ENCODE results near the gene SCN5A.

Gene SCN5A

DNA sequence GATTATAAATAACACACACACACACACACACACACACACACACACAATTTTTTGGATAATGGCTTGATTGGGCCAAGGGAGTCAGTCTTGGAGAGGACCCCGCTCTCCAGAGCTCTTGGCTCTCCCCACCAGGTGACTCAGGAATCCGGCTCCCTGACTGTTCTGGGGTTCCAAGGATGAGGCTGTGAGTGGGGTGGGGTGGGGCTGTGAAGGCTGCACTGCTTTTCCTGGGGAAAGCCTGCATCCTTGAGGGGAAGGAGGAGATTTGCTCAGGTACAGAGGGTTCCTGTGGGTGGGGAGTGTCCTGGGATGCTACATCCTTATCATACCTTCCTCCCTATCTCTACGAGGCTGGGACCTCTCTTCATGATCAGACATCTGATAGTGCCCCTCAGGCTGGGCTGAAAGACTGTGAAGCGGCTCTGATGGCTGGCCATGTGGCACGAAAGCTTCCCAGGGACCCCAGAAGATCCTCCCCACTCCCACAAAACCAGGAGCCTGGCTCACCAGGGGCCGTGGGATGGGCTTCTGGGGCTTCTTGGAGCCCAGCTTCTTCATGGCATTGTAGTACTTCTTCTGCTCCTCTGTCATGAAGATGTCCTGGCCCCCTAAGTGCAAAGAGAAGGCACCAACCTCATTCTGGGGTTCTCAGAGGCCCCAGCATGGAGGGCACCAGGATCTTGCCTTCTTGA is 94.2 kb downstream of the SCN5A start:
- DNase-seq = no peak

DNA sequence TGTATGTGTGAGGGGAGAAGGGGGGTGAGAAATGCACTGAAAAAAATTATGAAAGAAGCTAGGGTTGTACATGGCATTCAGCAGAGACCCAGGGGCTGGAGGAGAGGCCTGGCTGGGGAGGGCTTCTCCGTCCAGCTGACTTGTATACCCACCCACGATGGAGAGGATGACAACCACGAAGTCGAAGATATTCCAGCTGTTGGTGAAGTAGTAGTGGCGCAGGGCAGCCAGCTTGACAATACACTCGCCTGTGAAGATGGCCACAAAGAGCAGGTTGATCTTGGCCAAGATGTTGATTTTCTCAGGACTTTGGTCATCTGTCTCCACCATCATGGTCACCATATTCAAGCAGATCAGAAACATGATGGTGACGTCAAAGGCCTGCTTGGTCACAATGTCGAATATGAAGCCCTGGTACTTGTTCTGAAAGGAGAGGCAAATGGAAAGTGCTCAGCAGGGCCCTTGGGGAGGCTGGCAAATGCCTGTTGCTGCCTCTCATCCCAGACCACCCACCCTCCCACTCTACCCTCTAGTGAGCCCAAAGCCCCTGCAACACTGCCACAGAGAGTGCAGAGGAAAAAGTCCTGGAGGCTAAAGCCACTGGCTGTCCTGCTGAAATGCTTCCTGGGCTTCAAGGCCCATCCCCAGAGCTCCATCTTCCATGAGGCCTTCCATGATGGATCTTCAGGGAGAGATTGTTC is 95.2 kb downstream of the SCN5A start:
- DNase-seq = no peak

DNA sequence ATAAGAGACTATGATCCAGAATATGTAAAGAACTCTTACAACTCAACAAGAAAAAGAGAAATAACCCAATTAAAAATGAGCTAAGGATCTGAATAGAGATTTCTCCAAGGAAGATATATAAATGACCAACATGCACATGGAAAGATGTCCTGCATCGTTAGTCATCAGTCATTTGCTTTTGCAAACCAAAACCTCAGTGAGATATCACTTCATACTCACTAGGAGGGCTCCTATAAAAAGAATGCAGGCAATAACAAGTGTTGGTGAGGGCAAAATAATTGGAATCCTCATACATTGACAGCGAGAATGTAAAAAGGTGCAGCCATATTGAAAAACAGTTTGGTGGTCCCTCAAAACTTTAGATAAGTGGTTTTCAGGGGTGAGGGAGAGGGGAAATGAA is 96.4 kb downstream of the SCN5A start:
- DNase-seq = no peak

DNA sequence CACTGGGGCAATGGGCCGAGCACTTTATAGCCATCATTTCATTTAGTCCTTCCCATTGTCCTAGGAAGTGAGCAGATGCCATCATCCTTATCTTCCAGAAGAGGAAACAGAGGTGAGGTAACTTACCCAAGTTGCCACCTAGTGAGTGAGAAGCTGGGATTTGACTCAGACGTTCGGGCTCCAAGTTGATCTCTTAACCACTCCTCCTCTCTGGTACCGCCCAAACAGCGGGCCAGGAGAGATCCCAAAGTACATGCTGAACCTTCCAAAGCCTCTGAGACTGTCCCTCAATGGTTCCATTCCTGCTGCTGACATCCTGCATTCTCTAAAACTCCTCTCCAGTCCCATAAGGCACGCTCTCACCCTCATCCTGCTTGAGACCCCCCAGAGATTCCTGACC is 97.1 kb downstream of the SCN5A start:
- DNase-seq = no peak

DNA sequence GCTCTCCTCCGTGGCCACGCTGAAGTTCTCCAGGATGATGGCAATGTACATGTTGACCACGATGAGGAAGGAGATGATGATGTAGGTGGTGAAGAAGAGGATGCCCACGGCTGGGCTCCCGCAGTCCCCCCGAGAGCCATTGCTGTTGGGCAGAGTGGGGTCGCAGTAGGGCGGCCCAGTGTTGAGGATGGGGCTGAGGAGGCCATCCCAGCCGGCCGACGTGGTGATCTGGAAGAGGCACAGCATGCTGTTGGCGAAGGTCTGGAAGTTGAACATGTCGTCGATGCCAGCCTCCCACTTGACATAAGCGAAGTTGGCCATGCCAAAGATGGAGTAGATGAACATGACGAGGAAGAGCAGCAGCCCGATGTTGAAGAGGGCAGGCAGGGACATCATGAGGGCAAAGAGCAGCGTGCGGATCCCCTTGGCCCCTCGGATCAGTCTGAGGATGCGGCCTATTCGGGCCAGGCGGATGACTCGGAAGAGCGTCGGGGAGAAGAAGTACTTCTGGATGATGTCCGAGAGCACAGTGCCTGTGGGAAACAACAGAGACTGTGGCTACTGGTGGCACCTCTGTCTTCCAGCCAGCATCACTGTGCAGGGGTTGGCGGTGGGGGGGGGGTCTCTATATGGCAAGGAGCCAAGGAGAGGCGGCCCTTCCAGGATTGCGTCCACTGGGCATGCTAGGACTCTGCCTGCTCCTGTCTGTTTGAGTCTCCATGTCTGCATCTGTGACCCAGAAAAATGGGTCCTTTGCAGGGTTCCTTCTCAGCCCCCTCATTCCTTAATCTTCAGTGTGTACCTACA is 98.3 kb downstream of the SCN5A start:
- DNase-seq = peak in 1 of 2 donors; percentile 6

DNA sequence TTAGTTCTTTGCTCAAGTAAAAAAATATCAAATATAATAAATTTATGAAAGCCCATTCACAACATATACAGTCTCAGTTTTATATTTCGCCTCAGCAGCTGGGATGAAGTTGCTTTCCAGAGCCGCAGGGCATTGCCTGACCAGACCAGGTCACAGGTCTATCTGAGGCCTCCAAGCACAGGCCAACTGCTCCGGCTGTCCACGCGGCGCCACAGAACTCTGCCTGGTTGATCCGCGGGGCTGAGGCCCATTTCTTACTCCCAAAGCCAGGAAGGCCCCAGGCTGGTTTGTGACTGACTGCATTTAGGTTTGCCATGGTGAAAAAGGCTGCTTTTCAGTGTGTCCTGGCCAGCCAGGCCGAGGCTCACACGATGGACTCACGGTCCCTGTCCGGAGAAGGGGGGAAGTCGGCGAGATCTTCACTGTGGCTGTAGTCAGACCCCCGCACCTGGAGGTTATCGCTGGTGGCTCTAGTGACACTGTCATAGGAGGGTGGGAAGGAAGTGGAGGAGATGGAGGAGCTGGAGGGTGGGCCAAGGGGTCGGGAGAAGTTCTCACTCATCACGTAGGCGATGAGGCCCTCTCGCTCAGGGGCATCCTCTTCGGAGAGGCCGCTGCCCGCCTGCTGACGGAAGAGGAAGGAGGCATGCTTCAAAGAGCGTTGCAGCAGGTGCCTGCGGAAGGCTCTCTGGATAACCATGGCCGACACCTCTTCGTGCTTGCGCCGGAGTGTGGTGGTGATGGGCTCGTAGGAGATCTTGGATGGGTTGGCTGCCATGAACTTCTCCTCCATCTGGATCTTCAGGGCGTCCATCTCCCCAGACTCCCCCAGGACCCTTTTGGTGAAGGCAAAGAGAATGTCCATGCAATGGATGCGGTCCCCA is 99.3 kb downstream of the SCN5A start:
- peak in 1 of 2 donors; percentile 12 for DNase-seq

DNA sequence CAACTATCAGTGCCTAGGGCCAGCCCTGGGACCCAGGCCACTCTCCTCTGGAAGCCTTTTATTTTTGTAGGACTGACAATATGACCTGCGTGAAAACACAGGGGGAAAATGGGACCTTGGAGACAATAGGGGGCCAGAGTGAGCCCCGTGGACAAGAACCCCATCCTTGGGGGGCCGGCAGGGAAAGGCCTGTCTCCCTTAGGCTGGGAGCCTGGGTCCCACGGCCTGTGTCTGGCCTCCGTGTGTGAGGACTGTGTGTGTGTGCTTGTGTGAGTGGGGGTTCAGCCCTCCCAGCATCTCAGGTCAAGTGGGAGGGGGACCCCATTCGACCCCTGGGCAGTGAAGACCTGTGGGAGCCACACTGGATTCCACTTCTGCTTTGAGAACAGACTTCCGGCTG is 100.0 kb downstream of the SCN5A start:
- peak in 1 of 2 donors; percentile 3 for DNase-seq

DNA sequence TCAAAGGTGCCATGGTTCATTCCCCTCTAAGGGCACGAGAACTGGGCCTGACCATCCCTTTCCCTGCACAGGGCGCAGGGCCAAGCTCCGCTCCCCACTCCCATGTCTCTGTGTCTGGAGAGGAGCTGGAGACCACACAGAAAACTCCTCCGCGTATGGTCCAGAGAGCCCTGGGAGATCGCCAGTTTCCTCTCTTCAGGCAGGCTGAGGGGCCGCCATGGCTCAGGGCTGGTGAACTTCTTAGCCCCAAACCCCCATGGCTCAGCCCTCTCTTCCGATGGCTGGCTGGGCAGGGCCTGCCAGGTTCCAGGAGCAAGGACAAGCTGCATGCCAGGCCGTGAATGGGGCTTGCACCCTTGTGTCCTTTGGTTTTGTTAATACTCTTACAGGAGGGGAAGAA is 100.4 kb downstream of the SCN5A start:
- peak in 1 of 2 donors; percentile 0 for DNase-seq

DNA sequence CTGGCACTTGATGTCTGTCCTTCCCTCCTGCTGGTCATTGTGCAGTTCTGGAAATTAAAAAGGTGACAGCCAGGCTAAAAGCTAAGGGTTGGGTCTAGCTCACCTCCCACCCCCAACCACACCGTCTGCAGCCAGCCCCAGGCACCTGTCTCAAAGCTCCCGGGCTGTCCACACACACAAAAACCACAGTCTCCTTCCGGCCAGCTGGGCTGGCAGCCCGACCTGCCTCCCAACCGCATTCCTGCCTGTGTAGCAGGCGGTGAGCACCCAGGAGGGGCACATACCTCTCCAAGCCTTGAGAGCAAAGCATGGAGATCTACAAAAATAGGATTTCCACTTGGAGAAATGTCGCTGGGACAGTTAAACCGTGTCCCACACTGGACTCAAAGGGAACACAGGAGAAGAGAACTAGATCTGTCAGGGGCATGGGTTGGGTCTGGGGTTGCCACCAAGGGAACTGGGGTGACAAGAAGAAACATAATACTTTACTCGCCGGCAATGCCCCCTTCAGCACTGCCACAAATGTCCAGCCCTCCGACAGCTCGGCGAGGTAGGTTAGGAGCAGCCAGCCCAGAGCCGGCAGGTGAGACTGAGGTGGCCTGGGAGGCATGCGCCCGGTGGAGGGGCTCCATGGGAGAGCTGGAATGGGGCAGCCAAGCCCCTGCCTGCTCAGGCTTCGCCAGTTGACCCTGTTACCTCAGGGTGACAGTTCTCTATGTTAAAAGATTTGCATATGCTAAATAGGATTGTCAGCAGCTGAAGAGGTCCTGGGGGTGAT is 101.1 kb downstream of the SCN5A start:
- peak in 1 of 2 donors; percentile 5 for DNase-seq

DNA sequence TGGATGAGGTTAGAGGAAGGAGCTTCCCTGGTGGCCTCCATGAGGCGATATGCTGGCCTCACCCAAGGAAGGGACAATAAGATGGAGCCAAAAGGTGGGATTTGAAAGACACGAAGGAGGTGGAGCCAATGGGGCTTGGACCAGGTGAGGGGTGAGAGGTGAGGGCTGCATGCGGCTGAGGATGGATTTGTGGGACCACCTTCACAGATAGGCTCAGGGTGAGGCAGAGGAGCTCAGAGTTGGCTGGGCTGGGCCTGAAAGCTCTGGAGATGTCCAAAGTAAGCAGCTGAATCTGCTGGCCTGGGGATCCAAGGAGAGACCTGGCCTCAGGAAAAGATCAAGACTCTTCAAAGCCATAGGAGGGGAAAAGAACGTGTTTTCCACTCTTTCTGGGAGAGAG is 103.5 kb downstream of the SCN5A start:
- no peak for DNase-seq

DNA sequence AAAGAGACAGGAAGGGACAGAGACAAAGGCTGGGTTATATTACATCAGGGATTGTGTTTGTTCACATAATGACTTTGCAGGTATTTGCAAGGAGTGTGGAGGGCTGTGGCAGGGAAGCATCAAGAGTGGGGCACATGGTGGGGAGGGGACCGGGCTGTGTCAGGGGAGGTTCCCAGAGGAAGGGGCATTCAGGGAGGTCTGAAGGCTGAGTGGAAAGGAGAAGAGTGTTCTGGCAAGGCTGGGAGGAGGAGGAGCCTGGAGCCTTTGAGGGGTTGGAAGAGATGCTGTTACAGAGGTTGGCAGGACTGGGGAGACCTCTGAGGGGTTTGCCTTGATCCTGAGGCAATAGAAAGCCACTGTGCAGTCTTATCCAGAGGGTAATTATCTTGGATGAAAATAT is 103.9 kb downstream of the SCN5A start:
- no peak for DNase-seq

DNA sequence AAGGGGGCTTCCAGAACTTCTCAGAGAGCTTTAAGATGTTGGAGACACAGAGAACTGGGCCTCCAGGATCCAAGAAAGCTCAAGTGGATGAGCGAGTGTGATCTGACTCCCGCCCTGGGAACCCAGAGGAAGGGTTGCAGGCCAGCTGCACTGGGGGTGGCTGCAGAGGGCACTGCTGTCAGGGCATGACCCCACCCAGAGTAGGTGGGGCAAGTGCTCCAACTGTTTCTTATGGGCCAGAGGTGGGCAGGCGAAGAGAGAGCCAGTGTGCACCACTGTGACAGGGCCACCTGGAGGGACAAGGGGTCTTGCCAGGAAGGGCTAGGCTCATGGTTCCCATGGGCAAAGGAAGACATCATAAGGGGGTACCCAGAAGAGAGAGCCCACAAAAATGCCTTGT is 104.6 kb downstream of the SCN5A start:
- no peak for DNase-seq

DNA sequence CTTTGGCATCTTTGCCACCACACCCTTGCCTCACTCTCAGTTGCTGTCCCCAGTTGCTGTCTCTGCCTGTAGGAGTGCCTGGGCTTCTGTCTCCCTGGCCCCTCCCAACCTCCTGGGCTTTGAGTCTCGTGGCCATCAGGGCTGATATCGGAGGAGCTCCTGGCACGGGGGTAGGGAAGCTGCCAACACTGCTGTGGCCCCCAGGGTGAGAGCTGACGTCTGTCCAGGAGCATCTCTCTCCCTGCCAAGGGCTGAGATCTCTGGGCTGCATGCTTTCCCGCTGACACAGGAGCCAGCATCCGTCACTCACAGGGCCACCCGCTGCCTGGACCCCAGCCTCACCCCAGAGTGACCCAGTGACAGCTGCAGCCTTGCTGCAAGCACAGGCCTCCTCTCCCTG is 105.9 kb downstream of the SCN5A start:
- DNase-seq = no peak

DNA sequence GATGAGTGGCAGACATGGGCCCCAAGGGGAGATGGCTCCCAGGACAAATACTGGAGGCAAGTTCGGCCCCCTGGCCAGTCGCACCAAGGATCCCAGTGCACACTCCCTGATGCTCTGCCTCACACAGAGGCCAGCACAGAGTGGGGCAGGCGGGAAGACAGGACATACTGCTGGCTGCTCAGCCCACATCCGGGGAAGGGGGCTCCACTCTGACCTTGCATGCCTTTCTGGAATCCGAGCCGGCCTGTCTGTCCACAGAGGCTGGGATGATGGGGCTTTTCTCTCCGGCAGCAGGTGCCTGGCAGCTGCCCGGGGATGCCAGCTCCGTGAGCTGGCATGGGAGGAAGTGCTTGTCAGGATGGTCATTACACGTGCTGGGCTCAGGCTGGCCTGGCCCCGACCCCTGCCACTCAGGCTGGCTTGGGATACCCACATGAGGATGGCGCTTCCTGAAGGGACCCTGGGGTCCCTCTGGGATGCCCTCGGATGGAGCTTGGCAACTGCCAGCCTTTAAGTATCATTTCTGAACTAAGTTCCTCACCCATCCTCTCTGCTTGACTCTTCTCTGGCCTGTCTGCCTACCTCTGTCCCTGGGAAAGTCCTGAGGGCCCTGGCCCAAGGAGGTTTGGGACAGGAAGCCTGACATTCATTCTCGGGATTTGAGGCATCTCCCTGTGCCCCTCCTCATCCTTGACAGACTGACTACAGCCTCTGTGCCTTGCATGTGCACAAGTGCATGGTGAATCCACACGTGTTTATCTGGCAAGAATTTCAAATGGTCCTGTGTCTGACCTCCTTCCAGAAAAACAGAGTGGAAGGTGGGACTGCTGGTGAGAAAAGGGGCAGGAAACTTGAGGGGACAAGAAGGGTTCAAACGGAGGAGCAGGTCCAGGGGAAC is 106.8 kb downstream of the SCN5A start:
- DNase-seq = no peak

DNA sequence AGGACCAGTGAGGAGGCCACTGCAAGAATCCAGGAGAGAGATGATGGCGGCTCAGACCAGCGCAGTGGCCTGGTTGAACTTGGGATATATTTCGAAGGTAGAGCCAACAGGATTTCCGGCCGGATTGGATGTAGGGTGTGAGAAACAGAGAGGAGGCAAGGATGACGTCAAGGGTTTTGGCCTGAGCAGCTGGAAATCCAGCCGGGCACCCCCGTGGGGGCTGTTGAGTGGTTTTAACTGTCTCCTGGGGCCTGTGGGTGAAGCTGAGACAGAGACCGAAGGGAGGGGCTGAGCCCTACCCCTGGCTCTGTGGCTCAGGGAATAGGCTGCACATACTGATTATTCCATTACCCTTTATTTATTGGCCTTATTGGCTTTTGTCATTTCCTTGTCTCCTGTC is 107.7 kb downstream of the SCN5A start:
- no peak for DNase-seq

DNA sequence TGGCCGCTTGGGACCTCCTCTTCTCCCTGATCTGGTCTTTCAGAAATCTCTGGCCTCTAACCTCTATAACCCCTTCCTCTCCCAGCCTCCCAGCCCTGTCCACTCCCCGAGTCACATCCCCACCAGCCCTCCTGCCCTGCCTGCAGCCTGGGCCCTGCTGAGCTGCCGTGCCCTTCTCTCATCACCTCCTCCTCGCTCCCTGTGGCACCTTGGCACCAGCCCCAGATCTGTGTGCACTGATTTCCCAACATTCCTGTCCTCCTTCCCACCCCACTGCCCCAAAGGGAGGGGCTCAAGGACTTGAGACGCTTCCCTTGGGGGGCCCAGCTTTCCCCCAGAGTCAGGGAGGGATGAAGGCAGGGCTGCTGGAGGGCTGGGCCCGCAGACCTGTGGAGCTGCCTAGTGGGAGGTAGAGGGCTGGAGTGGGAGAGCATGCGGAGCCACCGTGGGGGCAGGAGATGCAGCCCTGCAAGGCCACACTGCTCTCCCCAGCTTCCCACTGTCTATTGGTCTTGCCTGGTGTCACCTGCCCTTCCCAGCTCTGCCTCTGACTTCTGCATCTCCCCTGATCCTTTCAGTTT is 110.6 kb downstream of the SCN5A start:
- DNase-seq = no peak

DNA sequence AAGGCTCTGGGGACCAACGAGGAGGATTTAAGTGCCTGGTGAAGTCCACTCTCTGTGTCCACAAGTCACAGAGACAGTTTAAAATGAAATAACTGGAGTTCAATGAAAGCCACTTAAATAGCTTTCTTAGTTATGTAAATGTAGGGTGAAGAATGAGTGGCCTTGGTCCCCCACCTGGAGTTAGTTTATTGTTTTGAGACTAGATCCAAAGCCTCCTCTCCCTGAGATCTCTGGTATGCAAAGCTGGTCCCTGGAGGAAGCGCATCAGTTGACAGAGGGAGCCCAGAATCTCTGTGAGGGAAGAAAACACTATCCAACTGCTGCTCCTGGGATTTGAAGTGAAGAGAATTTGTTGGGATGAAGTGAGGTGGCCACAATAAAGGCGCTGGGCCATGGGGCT is 112.8 kb downstream of the SCN5A start:
- no peak for DNase-seq

DNA sequence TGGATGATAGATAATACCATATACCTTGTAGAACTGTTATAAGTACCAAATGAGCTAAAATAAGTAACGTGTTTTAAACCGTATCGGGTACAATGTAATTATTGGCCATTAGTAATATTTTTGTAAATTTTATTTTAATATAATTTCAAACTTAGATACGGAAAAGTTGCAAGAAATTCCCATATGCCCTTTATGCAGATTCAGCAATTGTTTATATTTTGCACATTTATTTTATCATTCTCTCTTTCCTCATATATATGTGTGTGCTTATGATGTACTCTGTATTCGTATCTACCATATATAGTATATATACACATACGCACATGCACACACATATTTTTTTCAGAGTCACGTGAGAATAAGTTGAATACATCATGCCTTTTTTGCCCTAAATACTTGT is 114.9 kb downstream of the SCN5A start:
- DNase-seq = no peak

DNA sequence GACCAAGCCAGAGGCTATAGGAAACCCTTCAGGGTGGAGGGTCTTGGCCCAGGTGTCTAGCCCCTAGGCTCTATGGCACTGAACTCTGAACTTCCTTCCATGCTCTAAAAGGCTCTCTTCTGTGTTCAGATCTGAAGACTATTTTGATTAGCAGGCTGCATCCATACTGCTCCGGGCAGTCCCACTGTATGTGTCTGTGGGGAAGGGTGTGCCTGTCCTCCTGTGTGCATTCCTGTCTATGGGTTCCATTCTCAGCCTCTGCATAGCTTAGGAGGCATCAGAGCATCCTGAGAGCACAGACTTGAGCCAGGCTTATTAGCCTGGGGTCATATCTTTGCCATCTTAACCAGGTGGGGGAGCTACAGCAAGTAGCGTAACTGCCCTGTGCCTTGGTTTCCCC is 115.3 kb downstream of the SCN5A start:
- DNase-seq = no peak

DNA sequence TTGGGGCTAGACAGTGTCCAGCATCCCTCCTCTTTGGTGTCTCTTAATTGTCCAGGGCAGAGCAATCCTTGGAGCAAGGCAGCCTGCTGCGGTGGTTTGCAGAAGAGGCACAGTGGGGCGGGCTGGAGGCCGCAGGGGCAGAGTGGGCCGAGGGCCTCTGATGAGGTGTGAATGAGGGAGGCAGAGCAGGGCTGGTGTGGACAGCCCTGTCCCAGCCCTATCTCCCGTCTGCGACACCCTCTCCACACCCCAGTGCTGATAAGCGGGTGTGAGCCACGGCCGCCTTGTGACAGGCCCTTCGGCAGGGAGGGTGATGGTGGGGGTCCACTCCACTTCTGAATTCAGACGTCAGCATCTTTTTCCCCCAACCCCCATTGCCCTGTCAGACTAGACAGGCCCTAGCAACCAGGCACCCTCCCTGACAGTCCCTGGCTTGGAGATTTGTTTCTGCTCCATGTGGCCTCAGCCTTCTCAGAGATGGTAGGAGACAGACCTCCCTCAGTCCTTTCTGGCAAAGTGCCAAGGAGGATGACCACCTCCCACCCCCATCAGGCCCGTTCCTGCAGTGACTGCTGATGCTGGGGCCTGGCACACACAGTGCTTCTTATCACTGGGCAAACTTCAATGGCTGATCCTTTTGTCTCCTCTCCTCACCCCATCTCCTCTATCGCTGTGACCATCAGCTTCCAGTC is 116.1 kb downstream of the SCN5A start:
- DNase-seq = no peak

All from stimulated activated CD4-positive, alpha-beta T cell treated with anti-CD3 and anti-CD28 coated beads, Interleukin-2, amount 100 ng/mL, for 24 hours (primary cell).